ENCODE measurements around the gene FTCD. TPM values are rescaled to one million over a fixed set of nuclear protein-coding genes. Genes with fewer than 3 reads are reported as not detected.
"Not testable (repeated sequence)": the region's sequence is repeated elsewhere in the genome, so short reads cannot be mapped to it uniquely, and the experiment has no call there.

FTCD gene
- total RNA-seq, 1 donor from 2014 or later, result not detected

GRCh38 chr21:46185716-46186115 is 30.3 kb upstream of the FTCD start:
- TF ChIP-seq CTCF (conservative IDR thresholded peaks at IDR 0.05; ENCODE audit: low read depth, low read length), result no peak
- no peak for DNase-seq (ENCODE audit: low read depth)

DNA sequence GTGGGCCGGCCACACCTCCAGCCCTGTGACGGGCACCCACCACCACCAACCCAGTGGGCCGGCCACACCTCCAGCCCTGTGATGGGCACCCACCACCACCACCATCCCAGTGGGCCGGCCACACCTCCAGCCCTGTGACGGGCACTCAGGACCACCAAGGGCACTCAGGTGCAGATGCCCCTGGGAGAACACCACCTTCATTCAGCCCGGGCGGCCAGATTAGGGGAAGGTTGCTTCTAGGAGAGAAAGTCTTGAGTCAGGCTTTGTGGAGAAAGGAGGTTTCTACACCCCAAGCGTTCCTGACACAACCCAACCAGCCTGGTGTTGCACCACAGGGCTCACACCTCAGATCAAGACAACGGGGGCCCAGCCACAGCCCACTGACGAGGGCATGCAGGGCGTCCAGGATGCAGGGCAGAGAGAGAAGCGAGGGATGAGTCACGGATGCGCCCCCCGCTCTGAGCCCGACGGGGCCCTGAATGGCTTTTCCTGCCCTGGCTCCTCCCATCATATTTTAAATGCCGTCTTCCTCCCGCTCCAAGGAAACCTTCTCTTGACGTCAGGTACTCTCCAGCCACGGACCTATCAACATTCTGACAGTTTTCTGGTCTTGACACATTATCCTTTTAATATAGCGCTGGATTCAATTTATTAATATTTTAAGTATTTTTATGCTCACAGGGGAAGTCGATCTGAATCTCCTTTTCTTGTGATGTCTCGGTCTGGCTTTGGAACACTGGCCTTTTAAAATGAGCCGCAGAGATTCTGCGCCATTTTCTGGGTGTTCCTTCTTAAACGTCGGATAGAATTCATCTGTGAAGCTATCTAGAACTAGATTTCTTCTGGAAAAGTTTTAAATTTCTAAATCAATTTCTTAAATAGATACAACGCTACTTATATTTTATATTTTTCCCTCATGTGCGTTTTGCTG is 29.5 kb upstream of the FTCD start:
- peak overlapping the region; percentile 80 for H3K4me3 ChIP-seq (ENCODE audit: low read depth, low read length)
- DNase-seq (ENCODE audit: low read depth), result peak; percentile 18
- no peak for TF ChIP-seq CTCF (conservative IDR thresholded peaks at IDR 0.05; ENCODE audit: low read depth, low read length)

More at GRCh38 chr21:46185716-46186115, 30.3 kb upstream of the FTCD start:
- H3K4me3 ChIP-seq (ENCODE audit: low read depth, low read length), result peak overlapping the region; percentile 80

GRCh38 chr21:46183910-46184624 is 28.7 kb upstream of the FTCD start, which contains the start of gene SPATC1L:
Gene SPATC1L (minus strand): TSS chr21:46184459. CDS start chr21:46182816, 1,643 bp downstream.
- peak; percentile 9 for DNase-seq (ENCODE audit: low read depth)
- peak within 1 kb of the TSS; percentile 86 for H3K4me3 ChIP-seq (ENCODE audit: low read depth, low read length)
- TF ChIP-seq CTCF (conservative IDR thresholded peaks at IDR 0.05; ENCODE audit: low read depth, low read length), result no peak

- H3K4me3 ChIP-seq (ENCODE audit: low read depth, low read length), result peak overlapping the region; percentile 86
- not testable (repeated sequence) for DNase-seq (ENCODE audit: low read depth)
Observed at GRCh38 chr21:46183337-46183909, 28.0 kb upstream of the FTCD start.

- no peak overlapping the region for H3K4me3 ChIP-seq (ENCODE audit: low read depth, low read length)
Observed at GRCh38 chr21:46182548-46183336, 27.4 kb upstream of the FTCD start.

DNA sequence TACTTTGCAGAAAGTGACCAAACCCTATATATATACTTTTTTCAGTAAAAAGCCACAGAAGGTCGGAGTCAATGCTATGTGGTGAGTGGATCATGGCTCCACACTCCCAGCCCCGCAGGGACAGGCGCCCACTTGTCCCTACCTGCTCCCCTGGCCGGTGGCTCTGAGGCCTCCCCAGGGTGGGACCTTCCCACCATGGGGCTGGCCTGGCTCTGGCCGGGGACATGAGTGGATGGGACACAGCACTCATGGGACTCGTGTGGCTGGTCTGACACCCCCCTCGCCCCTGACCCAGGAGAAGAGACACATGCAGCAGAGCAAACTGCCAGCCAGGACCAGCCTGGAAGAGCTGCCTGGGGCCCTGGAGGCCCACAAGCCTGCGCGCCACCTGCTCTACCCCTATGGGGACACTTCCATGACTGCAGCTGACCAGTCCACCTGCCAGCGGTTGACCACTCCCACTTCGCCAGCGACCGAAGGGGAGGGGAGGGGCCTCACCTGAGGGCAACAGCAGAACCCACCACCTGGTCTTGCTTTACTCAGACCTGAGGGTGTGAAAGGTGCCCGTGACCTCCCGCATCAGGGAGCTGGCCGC is 26.7 kb upstream of the FTCD start:
- no peak overlapping the region for H3K4me3 ChIP-seq (ENCODE audit: low read depth, low read length)
- no peak for DNase-seq (ENCODE audit: low read depth)
- no peak for TF ChIP-seq CTCF (conservative IDR thresholded peaks at IDR 0.05; ENCODE audit: low read depth, low read length)

More at GRCh38 chr21:46182548-46183336, 27.4 kb upstream of the FTCD start:
- no peak for DNase-seq (ENCODE audit: low read depth)
- TF ChIP-seq CTCF (conservative IDR thresholded peaks at IDR 0.05; ENCODE audit: low read depth, low read length), result no peak
